Measurements from ENCODE around the gene FAM193A.

- TF ChIP-seq POLR2AphosphoS5 (IDR thresholded peaks at IDR 0.05; ENCODE audit: borderline replicate concordance, low read depth, low read length) (no peak), EZH2 (IDR thresholded peaks at IDR 0.05) (no peak)
These were observed 56.1 kb downstream of the FAM193A start for GRCh38 chr4:2592572-2592971.

Measured in SK-N-MC (cell line).